HepG2 (cell line): ENCODE results near the gene CLRN2. TPM values are rescaled to one million over a fixed set of nuclear protein-coding genes. Genes with fewer than 3 reads are reported as not detected.

ENCODE experiments used
- BORCS8-MEF2B ChIP-seq: sonication (generic); formaldehyde crosslinking; IDR thresholded peaks from 2 replicates; pipeline ENCODE4 v1.8.0; 2022; ENCODE audit warnings: mild to moderate bottlenecking, missing genetic modification reagents
- HMG20A ChIP-seq: IDR thresholded peaks from 2 replicates; pipeline ENCODE4 v1.6.1; 2016; ENCODE audit warnings: borderline replicate concordance
- HNRNPH1 ChIP-seq: fragments of 200-400 bp; formaldehyde crosslinking; optimal IDR thresholded peaks from 2 replicates; pipeline ENCODE3; 2017; ENCODE audit warnings: mild to moderate bottlenecking, low read depth, low read length
- LRRFIP1 ChIP-seq: sonication (generic); formaldehyde crosslinking; conservative IDR thresholded peaks from 2 replicates; pipeline ENCODE4 v1.4.0; 2020; ENCODE audit warnings: missing genetic modification reagents
- MIER2 ChIP-seq: IDR thresholded peaks from 2 replicates; pipeline ENCODE4 v1.6.1; 2016; ENCODE audit warnings: missing biosample characterization, missing genetic modification reagents
- REL ChIP-seq: sonication (generic); formaldehyde crosslinking; conservative IDR thresholded peaks from 2 replicates; pipeline ENCODE4 v1.8.0; 2022; ENCODE audit warnings: mild to moderate bottlenecking, missing genetic modification reagents, moderate library complexity
- SYNCRIP ChIP-seq: fragments of 200-400 bp; formaldehyde crosslinking; IDR thresholded peaks from 2 replicates; pipeline ENCODE4 v1.6.1; 2018; ENCODE audit warnings: mild to moderate bottlenecking, low read depth, low read length; ENCODE audit not compliant: insufficient read depth
- TMF1 ChIP-seq: sonication (generic); formaldehyde crosslinking; IDR thresholded peaks from 2 replicates; pipeline ENCODE4 v1.8.1; 2022; ENCODE audit warnings: low read depth, missing genetic modification reagents
- ZFYVE20 ChIP-seq: sonication (generic); formaldehyde crosslinking; IDR thresholded peaks from 2 replicates; pipeline ENCODE4 v1.8.0; 2023; ENCODE audit warnings: low read depth, mild to moderate bottlenecking, moderate library complexity, missing genetic modification reagents, borderline replicate concordance
- ZNF138 ChIP-seq: sonication (generic); formaldehyde crosslinking; IDR thresholded peaks from 2 replicates; pipeline ENCODE4 v1.5.0; 2020; ENCODE audit warnings: mild to moderate bottlenecking, low read depth, missing genetic modification reagents
- ZNF17 ChIP-seq: sonication (generic); formaldehyde crosslinking; IDR thresholded peaks from 2 replicates; pipeline ENCODE4 v1.5.0; 2020; ENCODE audit warnings: mild to moderate bottlenecking, missing genetic modification reagents
- ZNF264 ChIP-seq: sonication (generic); formaldehyde crosslinking; IDR thresholded peaks from 2 replicates; pipeline ENCODE4 v1.4.0; 2020; ENCODE audit warnings: missing genetic modification reagents
- ZNF552 ChIP-seq: sonication (generic); formaldehyde crosslinking; IDR thresholded peaks from 2 replicates; pipeline ENCODE4 v1.9.0; 2022; ENCODE audit warnings: missing genetic modification reagents, mild to moderate bottlenecking, borderline replicate concordance
- ZNF629 ChIP-seq: sonication (generic); formaldehyde crosslinking; conservative IDR thresholded peaks from 2 replicates; pipeline ENCODE4 v1.5.0; 2020; ENCODE audit warnings: missing genetic modification reagents
- ZNF891 ChIP-seq: sonication (generic); formaldehyde crosslinking; IDR thresholded peaks from 2 replicates; pipeline ENCODE4 v1.5.0; 2020; ENCODE audit warnings: mild to moderate bottlenecking, missing genetic modification reagents
- ZSCAN25 ChIP-seq: sonication (generic); formaldehyde crosslinking; IDR thresholded peaks from 2 replicates; pipeline ENCODE4 v1.8.0; 2022; ENCODE audit warnings: mild to moderate bottlenecking, missing genetic modification reagents
- polyA plus RNA-seq, 8 experiments: library from polyadenylated mRNA; depleted of rRNA in 3 of 8; stranded (reverse) in 7 of 8; unstranded in 1 of 8; fragments of >200 nt; fragmentation: Illumina TruSeq in 4 of 8; extraction: Trizol in 4 of 8; gene quantifications; 2 replicates each; pipeline versions ENCODE4 v1.2.1 to v1.2.3, GENCODE V29; 2011 to 2016; ENCODE audit warnings: low read depth in 4 of 8, missing spikeins in 1 of 8, mixed read lengths in 1 of 8; ENCODE audit not compliant: insufficient read depth in 1 of 8
- total RNA-seq, 5 experiments: library from RNA; depleted of rRNA; stranded (reverse); fragments of >200 nt; fragmentation: Illumina TruSeq; extraction: Trizol; gene quantifications; 2 replicates each; pipeline ENCODE4 v1.2.3, GENCODE V29; 2016; ENCODE audit warnings: low read depth in 1 of 5
- TF ChIP-seq, protein P1 (sequence below): IDR thresholded peaks from 2 replicates; pipeline ENCODE4 v1.6.1; 2012; ENCODE audit warnings: low read depth, low read length, improper control_type of control experiment
- TF ChIP-seq, protein P2 (sequence below): sonication (generic); formaldehyde crosslinking; IDR thresholded peaks from 2 replicates; pipeline ENCODE4 v1.5.0; 2020; ENCODE audit warnings: mild to moderate bottlenecking, missing genetic modification reagents
- TF ChIP-seq, protein P3 (sequence below): sonication (generic); formaldehyde crosslinking; IDR thresholded peaks from 2 replicates; pipeline ENCODE4 v1.4.0; 2020; ENCODE audit warnings: missing genetic modification reagents
- TF ChIP-seq, protein P4 (sequence below), 2 experiments: fragments of 450-650 bp in 1 of 2; sonication (generic) in 1 of 2; formaldehyde crosslinking; IDR thresholded peaks; 2 replicates each; pipeline versions ENCODE4 v1.5.0 to v1.8.0; 2020 to 2022; ENCODE audit warnings: mild to moderate bottlenecking in 1 of 2, missing genetic modification reagents in 1 of 2

The CLRN2 gene
- total and polyA plus RNA-seq, 2 of the 13 experiments (the other 11 are each of a cell fraction or from before 2014, with no cell fraction given) = not detected

- TF ChIP-seq SYNCRIP (no peak), ZFYVE20 (CRISPR knock-in tag) (no peak), ZNF17 (CRISPR knock-in tag) (no peak), ZNF264 (CRISPR knock-in tag) (peak; percentile 29; the same call in 1 of the 2 replicates), ZSCAN25 (no peak), HMG20A (peak; percentile 90; the same call in 1 of the 2 replicates), BORCS8-MEF2B (CRISPR knock-in tag) (no peak), REL (CRISPR knock-in tag) (no peak), ZNF138 (CRISPR knock-in tag) (no peak), ZNF629 (CRISPR knock-in tag) (no peak), ZNF891 (CRISPR knock-in tag) (no peak), MIER2 (CRISPR knock-in tag) (no peak), HNRNPH1 (no peak), TMF1 (no peak), ZNF552 (CRISPR knock-in tag) (no peak), LRRFIP1 (CRISPR knock-in tag) (no peak)
- TF ChIP-seq, protein P1, sequence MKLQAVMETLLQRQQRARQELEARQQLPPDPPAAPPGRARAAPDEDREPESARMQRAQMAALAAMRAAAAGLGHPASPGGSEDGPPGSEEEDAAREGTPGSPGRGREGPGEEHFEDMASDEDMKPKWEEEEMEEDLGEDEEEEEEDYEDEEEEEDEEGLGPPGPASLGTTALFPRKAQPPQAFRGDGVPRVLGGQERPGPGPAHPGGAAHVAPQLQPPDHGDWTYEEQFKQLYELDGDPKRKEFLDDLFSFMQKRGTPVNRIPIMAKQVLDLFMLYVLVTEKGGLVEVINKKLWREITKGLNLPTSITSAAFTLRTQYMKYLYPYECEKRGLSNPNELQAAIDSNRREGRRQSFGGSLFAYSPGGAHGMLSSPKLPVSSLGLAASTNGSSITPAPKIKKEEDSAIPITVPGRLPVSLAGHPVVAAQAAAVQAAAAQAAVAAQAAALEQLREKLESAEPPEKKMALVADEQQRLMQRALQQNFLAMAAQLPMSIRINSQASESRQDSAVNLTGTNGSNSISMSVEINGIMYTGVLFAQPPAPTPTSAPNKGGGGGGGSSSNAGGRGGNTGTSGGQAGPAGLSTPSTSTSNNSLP = 0 out of 2 replicates have a peak, but pooled peaks have one; percentile 24
- TF ChIP-seq, protein P2, sequence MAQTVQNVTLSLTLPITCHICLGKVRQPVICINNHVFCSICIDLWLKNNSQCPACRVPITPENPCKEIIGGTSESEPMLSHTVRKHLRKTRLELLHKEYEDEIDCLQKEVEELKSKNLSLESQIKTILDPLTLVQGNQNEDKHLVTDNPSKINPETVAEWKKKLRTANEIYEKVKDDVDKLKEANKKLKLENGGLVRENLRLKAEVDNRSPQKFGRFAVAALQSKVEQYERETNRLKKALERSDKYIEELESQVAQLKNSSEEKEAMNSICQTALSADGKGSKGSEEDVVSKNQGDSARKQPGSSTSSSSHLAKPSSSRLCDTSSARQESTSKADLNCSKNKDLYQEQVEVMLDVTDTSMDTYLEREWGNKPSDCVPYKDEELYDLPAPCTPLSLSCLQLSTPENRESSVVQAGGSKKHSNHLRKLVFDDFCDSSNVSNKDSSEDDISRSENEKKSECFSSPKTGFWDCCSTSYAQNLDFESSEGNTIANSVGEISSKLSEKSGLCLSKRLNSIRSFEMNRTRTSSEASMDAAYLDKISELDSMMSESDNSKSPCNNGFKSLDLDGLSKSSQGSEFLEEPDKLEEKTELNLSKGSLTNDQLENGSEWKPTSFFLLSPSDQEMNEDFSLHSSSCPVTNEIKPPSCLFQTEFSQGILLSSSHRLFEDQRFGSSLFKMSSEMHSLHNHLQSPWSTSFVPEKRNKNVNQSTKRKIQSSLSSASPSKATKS = no peak
- TF ChIP-seq, protein P3, sequence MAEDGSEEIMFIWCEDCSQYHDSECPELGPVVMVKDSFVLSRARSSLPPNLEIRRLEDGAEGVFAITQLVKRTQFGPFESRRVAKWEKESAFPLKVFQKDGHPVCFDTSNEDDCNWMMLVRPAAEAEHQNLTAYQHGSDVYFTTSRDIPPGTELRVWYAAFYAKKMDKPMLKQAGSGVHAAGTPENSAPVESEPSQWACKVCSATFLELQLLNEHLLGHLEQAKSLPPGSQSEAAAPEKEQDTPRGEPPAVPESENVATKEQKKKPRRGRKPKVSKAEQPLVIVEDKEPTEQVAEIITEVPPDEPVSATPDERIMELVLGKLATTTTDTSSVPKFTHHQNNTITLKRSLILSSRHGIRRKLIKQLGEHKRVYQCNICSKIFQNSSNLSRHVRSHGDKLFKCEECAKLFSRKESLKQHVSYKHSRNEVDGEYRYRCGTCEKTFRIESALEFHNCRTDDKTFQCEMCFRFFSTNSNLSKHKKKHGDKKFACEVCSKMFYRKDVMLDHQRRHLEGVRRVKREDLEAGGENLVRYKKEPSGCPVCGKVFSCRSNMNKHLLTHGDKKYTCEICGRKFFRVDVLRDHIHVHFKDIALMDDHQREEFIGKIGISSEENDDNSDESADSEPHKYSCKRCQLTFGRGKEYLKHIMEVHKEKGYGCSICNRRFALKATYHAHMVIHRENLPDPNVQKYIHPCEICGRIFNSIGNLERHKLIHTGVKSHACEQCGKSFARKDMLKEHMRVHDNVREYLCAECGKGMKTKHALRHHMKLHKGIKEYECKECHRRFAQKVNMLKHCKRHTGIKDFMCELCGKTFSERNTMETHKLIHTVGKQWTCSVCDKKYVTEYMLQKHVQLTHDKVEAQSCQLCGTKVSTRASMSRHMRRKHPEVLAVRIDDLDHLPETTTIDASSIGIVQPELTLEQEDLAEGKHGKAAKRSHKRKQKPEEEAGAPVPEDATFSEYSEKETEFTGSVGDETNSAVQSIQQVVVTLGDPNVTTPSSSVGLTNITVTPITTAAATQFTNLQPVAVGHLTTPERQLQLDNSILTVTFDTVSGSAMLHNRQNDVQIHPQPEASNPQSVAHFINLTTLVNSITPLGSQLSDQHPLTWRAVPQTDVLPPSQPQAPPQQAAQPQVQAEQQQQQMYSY (CRISPR knock-in tag) = no peak
- TF ChIP-seq, protein P4, sequence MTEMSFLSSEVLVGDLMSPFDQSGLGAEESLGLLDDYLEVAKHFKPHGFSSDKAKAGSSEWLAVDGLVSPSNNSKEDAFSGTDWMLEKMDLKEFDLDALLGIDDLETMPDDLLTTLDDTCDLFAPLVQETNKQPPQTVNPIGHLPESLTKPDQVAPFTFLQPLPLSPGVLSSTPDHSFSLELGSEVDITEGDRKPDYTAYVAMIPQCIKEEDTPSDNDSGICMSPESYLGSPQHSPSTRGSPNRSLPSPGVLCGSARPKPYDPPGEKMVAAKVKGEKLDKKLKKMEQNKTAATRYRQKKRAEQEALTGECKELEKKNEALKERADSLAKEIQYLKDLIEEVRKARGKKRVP (CRISPR knock-in tag; IDR thresholded peaks at IDR 0.05) = peak in 1 of 2 experiments; percentile 64; a peak in 1 of 4 replicates
Observed at GRCh38 chr4:17544205-17544604, 29.2 kb downstream of the CLRN2 start (continued).
